B cell (primary cell): ENCODE measurements around the gene PPP2R5E. TPM values are rescaled to one million over a fixed set of nuclear protein-coding genes. Genes with fewer than 3 reads are reported as not detected.

Experiments used
- ATAC-seq: fragments of 200-7000 bp; cut with Tn5 transposase; one replicate; pipeline ENCODE4 v1.10.0; 2021; ENCODE audit warnings: low read depth, mild to moderate bottlenecking, moderate number of reproducible peaks, moderate library complexity
- CTCF ChIA-PET: fragments of 350-600 bp; sonication (Branson Sonifier 250); formaldehyde crosslinking; loops from one replicate; lab custom pipeline; 2021; ENCODE audit warnings: antibody characterized with exemption, inconsistent platforms; lab: Charles Lee
- POLR2A ChIA-PET: fragments of 350-600 bp; sonication (Branson Sonifier 250); formaldehyde crosslinking; loops from one replicate; lab custom pipeline; 2021; ENCODE audit warnings: antibody characterized with exemption; lab: Charles Lee
- DNase-seq: peaks from one replicate; pipeline ENCODE4 v3.0.0; 2013
- H2AFZ ChIP-seq: 2 replicates; pipeline ENCODE4 v1.6.1; 2012; ENCODE audit warnings: mild to moderate bottlenecking, low read depth, low read length; ENCODE audit not compliant: insufficient read depth, poor library complexity, severe bottlenecking
- H3K27ac ChIP-seq, 2 donors: 1 replicate in 1 of 2; 2 replicates in 1 of 2; pipeline ENCODE4 v1.5.1; 2012 to 2013; ENCODE audit warnings: low read length in 2 of 2, mild to moderate bottlenecking in 2 of 2, moderate library complexity in 1 of 2
- H3K27me3 ChIP-seq, 4 experiments: fragments of 200-600 bp in 1 of 4; sonication (generic) in 1 of 4; replicated peaks in 1 of 4; 1 replicate in 2 of 4; 2 replicates in 2 of 4; pipeline versions ENCODE4 v1.6.1 to v1.7.0; 2013 to 2016; ENCODE audit warnings: low read length in 3 of 4, mild to moderate bottlenecking in 2 of 4, mixed read lengths in 1 of 4, moderate library complexity in 1 of 4; ENCODE audit not compliant: insufficient read depth in 4 of 4, control insufficient read depth in 3 of 4; ENCODE audit errors: control extremely low read depth in 1 of 4
- H3K36me3 ChIP-seq, 2 experiments: replicated peaks in 1 of 2; 1 replicate in 1 of 2; 2 replicates in 1 of 2; pipeline versions ENCODE4 v1.6.1 to v1.7.1; 2013; ENCODE audit warnings: low read length in 1 of 2; ENCODE audit not compliant: insufficient read depth in 2 of 2, control insufficient read depth in 1 of 2; ENCODE audit errors: control extremely low read depth in 1 of 2, extremely low read depth in 1 of 2
- H3K4me1 ChIP-seq, 2 donors: fragments of 200-600 bp in 1 of 2; sonication (generic) in 1 of 2; 1 replicate in 1 of 2; 2 replicates in 1 of 2; pipeline versions ENCODE4 v1.5.1 to v1.6.1; 2013 to 2017; ENCODE audit warnings: low read length in 2 of 2; ENCODE audit not compliant: control insufficient read depth in 2 of 2, insufficient read depth in 2 of 2
- H3K4me2 ChIP-seq: replicated peaks from 2 replicates; pipeline ENCODE3; 2012; ENCODE audit warnings: mild to moderate bottlenecking, low read depth, low read length; ENCODE audit not compliant: poor library complexity, severe bottlenecking
- H3K4me3 ChIP-seq, 5 experiments: fragments of 200-600 bp in 1 of 5; sonication (generic) in 1 of 5; 1 replicate in 3 of 5; 2 replicates in 2 of 5; pipeline versions ENCODE4 v1.5.1 to v1.7.0; 2011 to 2016; ENCODE audit warnings: low read length in 4 of 5, mild to moderate bottlenecking in 4 of 5, low read depth in 2 of 5, control low read depth in 1 of 5, moderate library complexity in 1 of 5; ENCODE audit not compliant: insufficient read depth in 1 of 5; ENCODE audit errors: control extremely low read depth in 1 of 5, extremely low read depth in 1 of 5
- H3K79me2 ChIP-seq: fragments of 200-600 bp; sonication (generic); one replicate; pipeline ENCODE4 v1.6.0; 2016; ENCODE audit warnings: low read length; ENCODE audit not compliant: control insufficient read depth, insufficient read depth
- H3K9ac ChIP-seq: fragments of 200-600 bp; sonication (generic); 2 replicates; pipeline ENCODE4 v1.6.1; 2017; ENCODE audit warnings: mild to moderate bottlenecking, low read length, moderate library complexity
- H3K9me3 ChIP-seq, 3 donors: one replicate each; pipeline versions ENCODE4 v1.6.1 to v1.7.1; 2013; ENCODE audit warnings: low read length in 2 of 3; ENCODE audit not compliant: control insufficient read depth in 2 of 3, insufficient read depth in 1 of 3; ENCODE audit errors: control extremely low read depth in 1 of 3
- H4K20me1 ChIP-seq: 2 replicates; pipeline ENCODE4 v1.6.0; 2012; ENCODE audit warnings: mild to moderate bottlenecking, low read length; ENCODE audit not compliant: insufficient read depth, control insufficient read depth, poor library complexity, severe bottlenecking
- H3K27ac Mint-ChIP-seq: one replicate; pipeline ENCODE4 v1.8.0; 2021; ENCODE audit warnings: mixed read lengths
- H3K27me3 Mint-ChIP-seq: one replicate; pipeline ENCODE4 v1.8.0; 2021; ENCODE audit warnings: mixed read lengths
- H3K4me1 Mint-ChIP-seq: one replicate; pipeline ENCODE4 v1.8.0; 2021; ENCODE audit warnings: mixed read lengths
- H3K4me3 Mint-ChIP-seq: one replicate; pipeline ENCODE4 v1.8.0; 2021; ENCODE audit warnings: mixed read lengths
- H3K9me3 Mint-ChIP-seq: one replicate; pipeline ENCODE4 v1.8.0; 2022; ENCODE audit warnings: mixed read lengths; ENCODE audit not compliant: insufficient read depth
- EZH2 ChIP-seq: IDR thresholded peaks from 2 replicates; pipeline ENCODE4 v1.6.1; 2012; ENCODE audit warnings: borderline replicate concordance, low read depth, mild to moderate bottlenecking, moderate library complexity, low read length; ENCODE audit not compliant: insufficient read depth, poor library complexity, severe bottlenecking
- WGBS: methylation state at CpG from one replicate; pipeline ENCODE4 v1.1.5; 2013; ENCODE audit warnings: missing lambda C conversion rate; ENCODE audit not compliant: insufficient coverage; 5-methylcytosine and 5-hydroxymethylcytosine counted together
- intact Hi-C: fragments of 100-400 bp; cut with micrococcal nuclease; formaldehyde crosslinking; loops from one replicate; pipeline ENCODE4 v1.10.0; 2022
- polyA plus RNA-seq: library from polyadenylated mRNA; depleted of rRNA; stranded (reverse); fragments of >200 nt; gene quantifications from 2 replicates; pipeline ENCODE4 v1.2.3, GENCODE V29; 2012
- total RNA-seq, 2 donors: library from RNA; stranded (reverse); fragments of 120-200 nt in 1 of 2; gene quantifications; 1 replicate in 1 of 2; 2 replicates in 1 of 2; pipeline versions ENCODE4 v1.2.3 to v1.2.4, GENCODE V29; 2013 to 2022
- TF ChIP-seq, protein P1 (sequence below): fragments of 200-600 bp; IDR thresholded peaks from one replicate; pipeline ENCODE4 v1.8.0; 2022; ENCODE audit warnings: antibody characterized with exemption, mild to moderate bottlenecking

The PPP2R5E gene
- total and polyA plus RNA-seq, 2 donors (not counting 1 experiment from before 2014, with no cell fraction given) = 6.3 to 40.6 TPM

DNA sequence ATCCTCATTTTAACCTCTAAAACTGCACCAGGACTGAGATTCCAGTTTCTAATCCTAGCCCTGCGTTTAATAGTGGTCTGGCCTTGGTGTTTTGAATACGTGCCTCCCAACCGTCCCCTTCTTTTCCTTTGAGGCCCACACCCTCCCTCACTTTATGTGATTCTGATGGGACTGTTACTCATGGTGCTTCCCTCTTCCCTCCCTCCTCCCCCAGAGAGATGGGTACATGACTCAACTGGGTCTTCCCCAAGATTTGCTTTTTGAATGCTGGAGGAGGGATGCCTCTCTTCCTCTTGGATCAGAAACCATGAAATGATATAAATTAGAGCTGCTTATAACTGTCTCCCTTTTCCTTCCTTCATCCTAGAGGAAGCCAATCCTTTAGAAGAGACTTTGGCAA, 8.2 kb upstream of the PPP2R5E start:
- ATAC-seq = no peak
- no peaks in the 10 kb centered on the region for H3K27me3 ChIP-seq
- no peak overlapping the region for H2AFZ ChIP-seq
- Mint-ChIP-seq H3K4me1 (no peaks in the 10 kb centered on the region), H3K27ac (no peak overlapping the region), H3K4me3 (no peak overlapping the region), H3K27me3 (peaks cover 3% of the 10 kb centered on the region), H3K9me3 (no peaks in the 10 kb centered on the region)
- H3K4me3 ChIP-seq = no peak overlapping the region
- no peak for TF ChIP-seq EZH2
- TF ChIP-seq, protein P1, sequence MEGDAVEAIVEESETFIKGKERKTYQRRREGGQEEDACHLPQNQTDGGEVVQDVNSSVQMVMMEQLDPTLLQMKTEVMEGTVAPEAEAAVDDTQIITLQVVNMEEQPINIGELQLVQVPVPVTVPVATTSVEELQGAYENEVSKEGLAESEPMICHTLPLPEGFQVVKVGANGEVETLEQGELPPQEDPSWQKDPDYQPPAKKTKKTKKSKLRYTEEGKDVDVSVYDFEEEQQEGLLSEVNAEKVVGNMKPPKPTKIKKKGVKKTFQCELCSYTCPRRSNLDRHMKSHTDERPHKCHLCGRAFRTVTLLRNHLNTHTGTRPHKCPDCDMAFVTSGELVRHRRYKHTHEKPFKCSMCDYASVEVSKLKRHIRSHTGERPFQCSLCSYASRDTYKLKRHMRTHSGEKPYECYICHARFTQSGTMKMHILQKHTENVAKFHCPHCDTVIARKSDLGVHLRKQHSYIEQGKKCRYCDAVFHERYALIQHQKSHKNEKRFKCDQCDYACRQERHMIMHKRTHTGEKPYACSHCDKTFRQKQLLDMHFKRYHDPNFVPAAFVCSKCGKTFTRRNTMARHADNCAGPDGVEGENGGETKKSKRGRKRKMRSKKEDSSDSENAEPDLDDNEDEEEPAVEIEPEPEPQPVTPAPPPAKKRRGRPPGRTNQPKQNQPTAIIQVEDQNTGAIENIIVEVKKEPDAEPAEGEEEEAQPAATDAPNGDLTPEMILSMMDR = no peak
- no peaks in the 10 kb centered on the region for H3K9me3 ChIP-seq
- intact Hi-C loops = no loop called here
- H4K20me1 ChIP-seq = no peaks in the 10 kb centered on the region
- WGBS = 51% methylated on average over 3 of the region's 3 CpGs
- no peak for DNase-seq
- no peaks in the 10 kb centered on the region for H3K4me1 ChIP-seq
- H3K36me3 ChIP-seq = no peaks in the 10 kb centered on the region
- no peaks in the 10 kb centered on the region for H3K79me2 ChIP-seq
- ChIA-PET CTCF (no interaction called here), POLR2A (no interaction called here)
- no peak overlapping the region for H3K27ac ChIP-seq
- no peak overlapping the region for H3K9ac ChIP-seq
- no peak overlapping the region for H3K4me2 ChIP-seq

DNA sequence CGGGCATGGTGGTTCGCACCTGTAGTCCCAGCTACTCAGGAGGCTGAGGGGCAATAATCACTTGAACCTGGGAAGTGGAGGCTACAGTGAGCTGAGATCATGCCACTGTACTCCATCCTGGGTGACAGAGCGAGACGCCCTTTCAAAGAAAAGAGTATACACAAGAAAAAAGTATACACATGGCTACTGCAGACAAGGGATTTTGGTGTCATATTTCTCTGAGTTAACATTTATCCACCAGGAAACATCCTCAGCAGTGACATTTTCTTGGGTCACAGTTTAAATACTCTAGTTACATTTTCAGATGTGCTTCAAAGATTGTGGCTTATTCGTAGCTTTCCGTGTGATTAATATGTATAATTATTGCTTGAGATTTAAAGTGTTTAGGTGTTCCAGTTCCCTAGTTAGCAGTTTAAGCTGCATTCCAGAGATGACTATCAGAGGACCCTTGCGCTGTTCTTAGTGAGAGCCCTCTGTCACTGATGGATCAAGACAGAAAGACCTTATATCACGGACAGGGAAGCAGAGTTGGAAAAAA, 4.7 kb upstream of the PPP2R5E start:
- Histone ChIP-seq H3K4me2 (no peak overlapping the region), H3K79me2 (peaks cover 10% of the 10 kb centered on the region), H2AFZ (no peak overlapping the region), H3K27me3 (no peaks in the 10 kb centered on the region), H3K27ac (no peak overlapping the region), H4K20me1 (no peaks in the 10 kb centered on the region), H3K4me1 (peaks cover 6 to 10% of the 10 kb centered on the region in 2 donors), H3K36me3 (no peaks in the 10 kb centered on the region), H3K9ac (no peak overlapping the region), H3K9me3 (no peaks in the 10 kb centered on the region), H3K4me3 (no peak overlapping the region)
- CTCF ChIA-PET = no interaction called here
- H3K9me3 Mint-ChIP-seq = no peaks in the 10 kb centered on the region
- POLR2A ChIA-PET = interaction anchor here (0.6 kb wide), 1 partner anchor 10 kb away, joined by 4 read pairs; no protein-coding TSS in a partner anchor
- no peaks in the 10 kb centered on the region for H3K27me3 Mint-ChIP-seq
- TF ChIP-seq, protein P1 = no peak
- no peak for TF ChIP-seq EZH2
- WGBS = 88% methylated on average over 3 of the region's 8 CpGs
- ATAC-seq (no peak), DNase-seq (no peak)
- H3K4me3 Mint-ChIP-seq = no peak overlapping the region
- H3K4me1 Mint-ChIP-seq = peaks cover 13% of the 10 kb centered on the region
- intact Hi-C loops = loop anchor here (10.0 kb wide), 1 partner anchor 1367 kb away; the partner anchor contains the start of gene CHURC1
- H3K27ac Mint-ChIP-seq = no peak overlapping the region
